CD4-positive, alpha-beta T cell treated with Interleukin-12 subunit alpha and Interleukin-12 subunit beta, for 1 hour (primary cell): ENCODE results near the gene CFAP77.

Experiments
- DNase-seq: peaks from one replicate; pipeline ENCODE4 v3.0.0-alpha.2; 2020

CFAP77 gene

GRCh38 chr9:132497731-132498130, 87.7 kb downstream of the CFAP77 start:
- DNase-seq = no peak

DNA sequence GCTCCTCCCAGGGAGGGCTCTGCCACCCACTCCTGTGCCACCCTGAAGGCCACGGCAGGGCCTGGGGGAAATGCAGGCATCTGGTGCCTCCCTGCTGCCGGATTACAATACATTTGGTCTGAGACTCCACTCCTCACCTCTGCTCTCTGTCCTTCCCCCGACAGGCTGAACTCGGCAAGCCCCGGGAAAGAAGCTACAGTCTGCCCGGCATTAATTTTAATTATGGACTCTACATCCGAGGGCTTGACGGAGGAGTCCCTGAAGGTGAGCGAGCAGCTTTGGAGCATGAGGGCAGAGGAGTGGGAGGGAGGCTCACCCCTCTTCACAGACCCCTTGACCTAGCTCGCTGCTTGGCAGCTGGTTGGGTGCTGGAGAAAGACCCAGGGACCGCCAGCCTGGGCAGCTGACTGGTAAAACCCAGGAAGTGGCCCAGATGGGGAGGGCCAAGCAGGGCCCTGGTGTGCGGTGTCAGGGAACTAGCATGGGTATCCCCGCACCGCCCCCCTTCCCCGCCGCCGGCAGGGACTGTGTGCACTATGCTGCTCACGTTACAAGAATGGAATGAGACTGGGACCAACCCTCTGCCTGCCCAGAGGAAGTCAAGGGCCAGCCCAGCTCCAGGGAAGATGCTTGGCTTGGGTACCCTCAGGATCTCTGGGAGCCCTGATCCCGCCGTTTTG, 88.7 kb downstream of the CFAP77 start:
- no peak for DNase-seq

DNA sequence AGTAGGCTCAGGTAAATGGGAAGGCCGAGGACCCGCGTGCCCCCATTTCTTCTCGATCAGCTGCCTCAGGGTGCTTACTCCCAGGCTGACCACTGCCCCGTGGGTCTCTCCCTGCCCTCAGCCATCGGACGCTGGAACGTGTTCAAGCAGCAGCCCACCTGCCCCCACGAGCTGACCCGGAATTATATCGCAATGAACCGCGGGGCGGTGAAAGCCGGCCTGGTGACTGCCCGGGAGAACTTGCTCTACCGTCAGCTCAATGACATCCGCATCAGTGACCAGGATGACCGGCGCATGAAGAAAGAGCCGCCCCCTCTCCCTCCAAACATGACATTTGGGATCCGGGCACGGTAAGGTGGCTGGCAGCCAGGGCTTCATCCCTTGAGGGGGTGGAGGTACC, 89.2 kb downstream of the CFAP77 start:
- DNase-seq = no peak

GRCh38 chr9:132500193-132500592, 90.2 kb downstream of the CFAP77 start:
- DNase-seq = no peak

DNA sequence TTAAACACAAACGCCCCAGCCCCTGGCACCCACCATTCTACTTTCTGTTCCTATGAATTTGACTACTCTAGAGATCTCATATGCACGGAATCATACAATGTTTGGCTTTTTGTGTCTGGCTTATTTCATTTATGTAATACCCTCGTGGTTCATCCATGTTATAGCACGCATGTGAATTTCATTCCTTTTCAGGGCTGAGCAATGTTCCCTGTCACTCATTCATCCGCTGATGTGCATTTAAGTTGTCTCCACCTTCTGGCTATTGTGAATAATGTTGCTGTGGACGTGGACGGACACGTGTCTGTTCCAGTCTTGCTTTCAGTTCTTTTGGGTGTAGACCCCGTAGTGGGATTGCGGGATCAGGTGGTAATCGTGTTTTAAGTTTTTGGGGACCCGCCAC, 92.5 kb downstream of the CFAP77 start:
- no peak for DNase-seq

- no peak for DNase-seq
Observed at GRCh38 chr9:132503116-132503515, 93.1 kb downstream of the CFAP77 start.

- no peak for DNase-seq
Observed at GRCh38 chr9:132504488-132504887, 94.5 kb downstream of the CFAP77 start.

DNA sequence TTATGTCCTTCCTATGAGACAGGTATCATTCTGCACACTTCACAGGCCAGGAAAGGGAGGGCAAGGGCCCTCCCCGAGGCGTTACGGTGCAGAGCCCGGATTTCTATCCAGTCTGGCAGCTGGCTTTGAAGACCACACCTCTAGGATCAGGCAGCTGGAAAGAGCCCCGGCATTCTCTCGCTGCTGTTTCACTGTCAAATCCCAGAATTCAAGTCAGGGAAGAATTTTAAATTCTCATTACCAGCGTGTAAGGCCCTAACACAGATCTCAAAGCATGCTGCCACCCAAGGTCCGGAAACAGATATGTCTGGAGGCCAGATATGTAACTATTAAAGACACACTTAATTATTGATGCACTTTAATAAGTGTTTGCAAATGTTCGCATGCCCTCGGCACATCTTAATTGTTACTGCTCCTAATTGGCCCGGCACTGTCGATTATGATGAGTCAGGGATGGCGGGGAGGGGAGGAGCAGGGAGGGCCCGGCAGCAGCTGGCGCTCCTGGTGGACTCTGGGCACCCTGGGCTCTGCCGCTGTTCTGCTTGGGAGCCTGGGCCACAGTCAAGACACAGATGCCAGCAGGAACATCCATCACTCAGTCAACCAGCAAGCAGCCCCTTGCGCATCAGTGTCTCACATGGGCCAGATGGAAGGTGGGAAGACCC, 96.1 kb downstream of the CFAP77 start:
- no peak for DNase-seq

GRCh38 chr9:132506977-132507669, 97.1 kb downstream of the CFAP77 start:
- DNase-seq = no peak

DNA sequence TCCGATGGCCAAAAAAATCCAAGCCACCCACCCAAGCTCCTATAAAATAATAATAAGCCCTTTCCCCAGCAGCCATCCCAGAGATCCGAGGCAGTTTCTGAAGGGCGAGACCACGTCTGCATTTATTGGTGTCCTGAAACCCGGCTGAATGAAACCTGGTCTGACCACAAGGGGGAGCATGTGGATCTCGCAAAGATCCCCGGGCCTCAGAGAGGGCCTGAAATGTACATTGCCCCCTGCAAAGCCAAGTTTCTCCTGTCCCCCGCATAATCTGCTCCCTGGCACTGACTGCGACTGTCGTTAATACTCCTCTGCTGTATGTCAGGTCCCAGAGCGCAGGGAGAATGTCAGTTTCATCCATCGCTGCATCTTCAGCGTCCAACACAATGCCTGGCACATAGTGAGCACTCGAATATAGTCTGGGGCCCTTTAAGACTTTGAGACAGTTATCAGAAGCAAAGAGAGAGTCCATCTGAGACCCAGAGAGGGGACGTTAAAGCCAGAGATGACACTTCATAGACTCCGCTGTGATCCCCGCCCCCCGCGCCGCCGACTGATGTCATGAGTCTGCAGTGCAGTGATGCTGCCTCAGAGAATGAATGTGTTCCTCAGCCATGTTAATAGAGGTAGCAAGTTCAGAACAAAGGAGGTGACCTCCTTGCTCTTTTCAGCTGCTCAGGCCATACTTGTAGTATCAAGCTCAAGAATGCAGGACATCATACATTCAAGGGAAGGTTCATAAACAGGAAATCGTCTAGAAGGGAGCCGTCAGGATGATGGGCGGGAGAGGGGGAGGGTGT, 97.9 kb downstream of the CFAP77 start:
- peak; percentile 67 for DNase-seq

DNA sequence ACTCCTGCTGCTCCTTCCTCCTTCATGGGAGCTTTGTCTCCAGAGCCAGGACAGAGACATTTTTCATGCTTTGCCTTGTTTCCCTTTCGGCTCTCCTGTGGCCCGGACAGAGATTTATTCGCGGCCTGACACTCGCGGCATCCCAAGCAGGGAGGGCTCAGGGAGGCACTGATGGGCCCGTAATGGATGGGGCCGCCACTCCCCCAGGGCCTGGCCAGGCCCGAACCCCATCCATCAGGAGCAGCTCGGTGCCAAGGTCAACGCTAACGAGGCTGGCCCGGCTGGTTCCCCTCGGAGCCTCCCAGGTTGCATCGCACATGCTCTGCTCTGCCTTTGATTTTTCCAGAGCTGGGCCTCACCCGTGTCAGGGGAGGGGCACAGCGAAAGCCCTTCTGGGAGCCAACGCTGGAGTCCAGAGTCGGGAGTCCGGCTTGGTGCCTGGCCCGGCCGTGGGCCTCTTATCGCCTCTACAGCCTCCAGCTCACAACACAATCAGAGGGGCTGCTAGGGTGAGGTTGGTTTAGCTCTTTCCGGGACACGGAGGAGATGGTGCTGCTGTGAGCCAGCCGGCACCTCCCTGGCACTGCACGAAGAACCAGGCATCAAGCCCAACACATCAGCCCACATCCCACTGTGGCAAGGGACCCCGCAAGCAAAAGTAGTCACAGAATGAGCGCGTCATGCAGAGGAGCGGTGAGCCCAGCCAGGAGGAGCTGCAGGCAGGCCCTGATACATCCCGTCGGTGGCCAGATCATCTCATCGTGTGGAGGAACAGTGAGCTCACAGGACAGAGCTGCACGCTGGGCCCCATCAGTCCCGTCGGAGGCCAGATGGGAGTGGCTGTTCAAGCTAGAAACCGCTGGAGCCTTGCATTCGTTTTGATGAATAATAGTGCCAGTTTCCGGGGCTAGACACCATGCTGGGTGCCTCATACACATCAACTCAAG, 100.2 kb downstream of the CFAP77 start:
- DNase-seq = no peak

GRCh38 chr9:132511191-132511999, 101.4 kb downstream of the CFAP77 start:
- DNase-seq = no peak

- no peak for DNase-seq
Observed at GRCh38 chr9:132513416-132513815, 103.4 kb downstream of the CFAP77 start.

GRCh38 chr9:132514011-132514744, 104.2 kb downstream of the CFAP77 start:
- DNase-seq = no peak

DNA sequence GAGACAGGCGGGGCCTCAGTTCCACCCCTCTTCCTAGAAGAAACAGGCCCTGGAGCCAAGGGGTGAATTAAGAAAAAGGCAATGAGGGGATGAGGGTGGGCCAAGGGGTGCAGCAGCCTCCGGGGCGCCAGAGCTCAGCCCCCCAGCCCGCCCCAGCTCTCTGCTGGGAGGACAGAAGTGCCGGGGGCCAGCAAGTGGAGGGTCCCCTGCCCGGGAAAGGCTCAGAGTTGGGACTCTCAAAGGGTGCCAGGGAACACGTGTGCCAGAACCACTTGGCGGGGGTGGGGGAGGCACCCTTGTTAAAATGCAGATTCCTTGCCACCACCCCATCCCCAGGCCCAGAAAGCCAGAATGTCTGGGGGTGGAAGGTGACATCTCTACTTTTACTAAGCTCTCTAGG, 104.8 kb downstream of the CFAP77 start:
- DNase-seq = no peak

- no peak for DNase-seq
Observed at GRCh38 chr9:132516301-132516700, 106.3 kb downstream of the CFAP77 start.

DNA sequence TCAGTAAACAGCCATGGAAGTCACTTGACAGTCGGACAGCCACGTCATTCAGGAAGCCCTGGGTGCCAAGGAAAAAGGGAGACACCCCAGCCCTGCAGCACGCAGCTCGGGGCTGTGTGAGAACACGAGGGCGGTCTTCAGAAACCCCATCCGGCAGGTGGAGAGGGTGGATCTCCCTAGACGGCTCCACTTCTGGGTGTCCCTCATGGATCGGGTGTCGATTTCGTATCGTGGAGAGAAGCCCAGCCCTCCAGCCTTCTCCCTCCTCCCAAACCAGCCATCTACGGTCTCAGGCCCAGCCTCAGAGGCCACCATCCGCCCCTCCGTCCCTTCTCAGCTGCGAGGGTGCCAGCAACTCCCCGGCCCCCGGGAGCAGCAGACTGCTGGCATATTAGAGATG, 106.9 kb downstream of the CFAP77 start:
- no peak for DNase-seq

- DNase-seq = no peak
Observed at GRCh38 chr9:132517815-132518550, 108.0 kb downstream of the CFAP77 start.

- no peak for DNase-seq
Observed at GRCh38 chr9:132518626-132519025, 108.6 kb downstream of the CFAP77 start.

- DNase-seq = no peak
Observed at GRCh38 chr9:132519033-132519432, 109.0 kb downstream of the CFAP77 start.
